ENCODE results near the gene ARHGAP1. TPM values are rescaled to one million over a fixed set of nuclear protein-coding genes. Genes with fewer than 3 reads are reported as not detected.

The ARHGAP1 gene
- total and polyA plus RNA-seq, 2 of the 4 experiments (the other 2 are of a cell fraction) = 46.6 to 78.8 TPM

GRCh38 chr11:46674463-46675287, 25.7 kb downstream of the ARHGAP1 start:
- H3K9ac ChIP-seq (ENCODE audit: low read depth, low read length) = no peak overlapping the region
- BruUV-seq (replicated peaks) = no TSS peak
- peak overlapping the region; percentile 22; the same call in 1 of the 2 replicates for H3K27ac ChIP-seq (ENCODE audit: insufficient read depth, low read length)
- intact Hi-C loops (cut with micrococcal nuclease) (no loop called here), dilution Hi-C loops (cut with HindIII; ENCODE audit: low sequenced_read_pairs, unreplicated experiment) (no loop called here), in situ Hi-C loops (cut with MboI; ENCODE audit: low sequenced_read_pairs) (no loop called here)
- peak overlapping the region in 1 of 2 experiments; percentile 41; a peak in 2 of 4 replicates for H4K8ac ChIP-seq (ENCODE audit: low read depth in 2 of 2, low read length in 2 of 2)
- no peak overlapping the region for H4K91ac ChIP-seq (ENCODE audit: insufficient read depth, low read depth, low read length)
- H2AK5ac ChIP-seq (ENCODE audit: low read depth, low read length) = no peak overlapping the region
- no peaks in the 10 kb centered on the region for H3K9me3 ChIP-seq (ENCODE audit: control insufficient read depth, insufficient read depth, low read length)
- H3K4me1 ChIP-seq (ENCODE audit: control insufficient read depth, insufficient read depth, low read length) = peaks cover 10% of the 10 kb centered on the region
- no peak overlapping the region; the same call in none of the 2 replicates for H3K23ac ChIP-seq (ENCODE audit: low read depth, low read length)
- H4K20me1 ChIP-seq (ENCODE audit: insufficient read depth, low read length) = 0 out of 2 replicates have a peak, but pooled peaks cover 3% of the 10 kb centered on the region
- DNase-seq = peak; percentile 18
- no peak overlapping the region for H3K4me2 ChIP-seq (ENCODE audit: low read depth, low read length)
- H3K18ac ChIP-seq (ENCODE audit: low read depth, low read length) = no peak overlapping the region
- WGBS, 2 experiments (ENCODE audit: extremely low coverage in 2 of 2, insufficient read length in 1 of 2) = no CpG with 5 or more reads among the region's 12 CpGs
- peaks cover 56% of the 10 kb centered on the region for H3K36me3 ChIP-seq (ENCODE audit: control insufficient read depth, insufficient read depth, low read length)
- H2AFZ ChIP-seq (replicated peaks; ENCODE audit: low read length, poor library complexity) = peak overlapping the region; percentile 3
- 0 out of 2 replicates have a peak overlapping the region, but pooled peaks have one; percentile 52 for H3K14ac ChIP-seq (replicated peaks; ENCODE audit: low read depth, low read length)
- peaks cover 0 to 6% of the 10 kb centered on the region in 2 experiments; a peak in 1 of 4 replicates for H3K79me1 ChIP-seq (ENCODE audit: low read depth in 1 of 2, low read length in 2 of 2)
- peaks cover 8% of the 10 kb centered on the region; the same call in 1 of the 2 replicates for H3K9me1 ChIP-seq (ENCODE audit: insufficient read depth, low read length)
- peak overlapping the region; percentile 82 for H3K4ac ChIP-seq (ENCODE audit: low read depth, low read length)
- no peak overlapping the region for H3K4me3 ChIP-seq (ENCODE audit: insufficient read depth, low read depth, low read length)
- ChIA-PET CTCF (no interaction called here), POLR2A (ENCODE audit: unreplicated experiment) (no interaction called here)
- peak overlapping the region; percentile 2 for H2AK9ac ChIP-seq (replicated peaks; ENCODE audit: low read depth, low read length, poor library complexity)
- H2BK15ac ChIP-seq (ENCODE audit: low read depth, low read length) = no peak overlapping the region
- peak overlapping the region; percentile 10 for H2BK5ac ChIP-seq (ENCODE audit: low read depth, low read length, poor library complexity, severe bottlenecking)
- no peak overlapping the region for H2BK120ac ChIP-seq (ENCODE audit: low read depth, low read length)
- H3K56ac ChIP-seq (ENCODE audit: extremely low read depth, insufficient read depth, low read length) = no peak overlapping the region
- no peak for TF ChIP-seq CHD1 (IDR thresholded peaks at IDR 0.05; ENCODE audit: low read depth, low read length)
- TF ChIP-seq RFX5 (IDR thresholded peaks at IDR 0.05; ENCODE audit: low read depth, low read length) = no peak
- no peak for TF ChIP-seq MXI1 (IDR thresholded peaks at IDR 0.05; ENCODE audit: borderline replicate concordance, low read depth, low read length)
- no peak for TF ChIP-seq BHLHE40 (IDR thresholded peaks at IDR 0.05; ENCODE audit: low read depth, low read length)
- no peak for TF ChIP-seq MAZ (IDR thresholded peaks at IDR 0.05; ENCODE audit: borderline replicate concordance, low read depth, low read length)
- TF ChIP-seq NFE2L2 (IDR thresholded peaks at IDR 0.05; ENCODE audit: low read depth, low read length) = no peak
- ATAC-seq (ENCODE audit: low read depth) = peak; percentile 30
- H3K27me3 ChIP-seq (ENCODE audit: control insufficient read depth, insufficient read depth, low read length) = no peaks in the 10 kb centered on the region
- H4K5ac ChIP-seq (ENCODE audit: low read depth, low read length) = peak overlapping the region; percentile 10; the same call in 1 of the 2 replicates
- no peak overlapping the region; the same call in 1 of the 2 replicates for H2BK20ac ChIP-seq (ENCODE audit: low read depth, low read length)
